ENCODE results near the gene PLEKHA8.
"Not testable (repeated sequence)": the region's sequence is repeated elsewhere in the genome, so short reads cannot be mapped to it uniquely, and the experiment has no call there.

The PLEKHA8 gene

DNA sequence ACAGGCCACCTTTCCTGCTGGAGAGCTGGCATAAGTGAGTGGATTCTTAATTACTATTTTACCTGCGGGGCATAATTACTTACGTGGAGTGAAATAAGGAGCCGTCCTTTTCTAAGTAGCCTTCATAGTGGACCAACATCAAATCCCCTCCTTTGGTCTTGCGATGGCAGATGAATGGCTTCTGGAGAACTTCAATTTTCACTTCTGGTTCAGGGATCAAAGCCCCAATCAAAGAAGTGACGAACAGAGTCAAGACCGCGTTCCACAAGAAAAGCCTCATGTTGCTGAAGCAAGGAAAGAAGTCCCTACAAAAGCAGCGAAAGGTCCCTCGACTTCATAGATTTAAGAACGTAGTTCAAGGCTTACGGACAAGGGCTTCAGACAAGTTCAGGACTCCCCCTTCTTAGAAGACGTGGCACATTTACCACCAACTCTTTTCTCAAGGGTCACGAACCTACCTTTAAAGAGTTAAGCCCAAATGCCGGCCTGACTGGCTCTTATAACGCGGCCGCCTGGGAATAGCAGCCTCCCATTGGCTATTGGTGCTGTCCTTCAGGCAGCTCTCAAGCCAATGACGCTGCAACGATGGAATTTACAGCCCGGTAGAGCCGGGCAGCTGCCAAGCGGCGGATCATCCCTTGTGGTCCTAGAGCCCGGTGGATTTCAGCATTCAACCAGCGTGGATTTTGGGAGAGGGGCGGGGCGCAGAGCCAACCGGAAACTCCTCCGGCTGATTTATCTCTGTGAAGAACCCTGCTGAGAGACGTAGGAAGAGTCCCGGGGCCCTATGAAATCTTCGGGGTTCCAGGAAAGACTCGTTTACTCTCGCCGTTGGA lies 1.8 kb upstream of the PLEKHA8 start, which contains the start of gene FKBP14:
Gene FKBP14 (minus strand): TSS at position 474 of the 836 bp plus-strand sequence. CDS start 194 bp downstream, at position 280.
- DNase-seq, result peak; percentile 99

DNA sequence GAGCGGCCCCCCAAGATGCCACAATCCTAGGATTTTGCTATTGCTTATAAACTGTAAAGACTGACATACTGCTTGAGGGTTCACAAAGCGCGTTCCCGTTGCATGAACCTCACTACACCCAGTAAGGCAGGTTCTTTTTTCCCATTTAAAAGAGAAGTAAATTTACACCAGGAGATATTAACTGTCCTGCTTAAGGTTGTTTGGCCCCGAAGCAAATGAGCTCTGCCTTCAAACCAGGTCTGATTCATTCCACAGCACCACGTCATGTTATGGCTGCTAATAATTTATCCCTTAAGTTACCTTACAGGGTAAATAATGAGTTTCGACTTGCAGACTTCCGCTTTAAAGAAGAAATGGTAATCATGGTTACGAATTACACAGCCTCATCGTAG lies 1.2 kb upstream of the PLEKHA8 start:
- DNase-seq, result no peak

DNA sequence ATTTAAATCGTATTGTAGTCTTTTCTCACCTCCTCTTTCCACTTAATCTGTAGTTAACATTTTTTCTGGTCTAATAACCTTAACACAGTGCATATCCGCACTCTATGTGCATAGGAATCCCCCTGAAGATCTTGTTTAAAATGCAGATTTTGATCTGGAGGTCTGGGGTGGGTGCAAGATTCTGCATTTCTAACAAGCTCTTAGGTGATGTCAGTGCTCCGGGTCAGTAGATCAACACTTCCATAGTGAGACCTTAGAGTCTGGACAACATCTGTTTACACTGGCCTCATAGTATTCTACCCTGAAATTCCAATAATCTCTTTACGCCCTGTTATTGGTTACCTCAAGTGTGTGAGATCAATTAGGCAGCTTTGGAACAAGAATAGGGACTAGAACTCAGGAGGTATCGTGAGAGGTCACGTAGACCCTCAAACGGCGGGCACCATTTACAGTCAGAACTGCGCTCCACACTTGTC lies 434 bp upstream of the PLEKHA8 start:
- no peak for DNase-seq

DNA sequence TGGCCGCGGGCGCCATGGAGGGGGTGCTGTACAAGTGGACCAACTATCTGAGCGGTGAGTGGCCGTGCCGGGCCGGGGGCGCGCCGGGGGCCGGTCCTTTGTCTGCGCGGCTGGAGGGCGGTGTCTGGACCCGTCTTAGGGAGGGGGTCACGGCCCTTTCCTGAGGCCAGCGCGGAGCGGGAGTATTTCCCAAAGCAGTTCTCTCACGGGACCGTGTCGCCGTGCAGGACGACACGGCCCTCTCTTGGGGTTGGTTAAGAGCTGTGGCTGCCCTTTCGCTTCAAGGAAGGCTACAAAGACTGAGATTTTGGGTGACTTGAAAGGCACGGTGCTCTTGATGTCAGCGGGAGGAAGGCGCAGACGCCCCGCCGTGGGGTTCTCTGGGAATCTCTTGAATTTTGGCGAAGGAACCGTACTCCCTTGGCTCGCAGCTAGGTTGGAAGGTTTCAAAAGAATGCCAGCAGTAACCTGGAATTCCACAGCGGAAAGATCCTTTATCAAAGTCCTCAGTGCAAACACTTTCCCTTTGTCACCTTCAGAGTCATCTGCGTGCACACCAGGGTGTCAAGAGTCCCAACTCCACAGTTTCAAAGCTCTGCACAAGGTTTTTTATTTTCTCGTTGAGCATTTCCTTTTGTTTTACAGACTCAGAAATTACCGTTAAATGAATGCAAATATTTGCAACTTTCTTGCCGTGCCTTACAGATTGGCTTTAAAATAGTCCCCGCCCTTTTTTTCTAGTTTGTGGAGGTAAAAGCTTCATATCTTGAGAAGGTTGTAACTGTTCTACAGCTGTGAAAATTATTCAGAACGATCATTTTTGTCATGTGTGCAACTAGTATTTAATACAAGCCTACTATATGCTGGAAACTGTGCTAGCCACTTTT lies 780 bp downstream of the PLEKHA8 start:
- no peak for DNase-seq

DNA sequence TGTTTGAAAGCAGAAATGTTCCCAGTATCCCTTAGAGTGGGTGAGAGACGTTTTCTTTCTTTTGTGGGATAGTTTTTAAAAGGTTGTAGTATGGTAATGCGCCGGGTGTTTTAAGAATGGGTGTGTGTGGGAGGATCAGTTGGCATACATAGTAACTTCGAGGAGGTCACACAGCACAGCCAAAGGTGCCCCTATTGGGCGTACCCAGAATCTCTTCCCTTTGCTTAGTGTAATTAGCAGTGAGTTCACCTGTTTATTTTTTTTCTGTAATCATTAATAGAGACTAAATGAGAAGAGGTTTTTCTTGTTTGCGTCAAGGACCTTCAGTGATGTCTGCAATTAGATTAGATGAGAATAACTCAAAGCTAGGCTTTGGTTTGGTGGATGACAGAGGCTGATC lies 1.5 kb downstream of the PLEKHA8 start:
- DNase-seq, result no peak

DNA sequence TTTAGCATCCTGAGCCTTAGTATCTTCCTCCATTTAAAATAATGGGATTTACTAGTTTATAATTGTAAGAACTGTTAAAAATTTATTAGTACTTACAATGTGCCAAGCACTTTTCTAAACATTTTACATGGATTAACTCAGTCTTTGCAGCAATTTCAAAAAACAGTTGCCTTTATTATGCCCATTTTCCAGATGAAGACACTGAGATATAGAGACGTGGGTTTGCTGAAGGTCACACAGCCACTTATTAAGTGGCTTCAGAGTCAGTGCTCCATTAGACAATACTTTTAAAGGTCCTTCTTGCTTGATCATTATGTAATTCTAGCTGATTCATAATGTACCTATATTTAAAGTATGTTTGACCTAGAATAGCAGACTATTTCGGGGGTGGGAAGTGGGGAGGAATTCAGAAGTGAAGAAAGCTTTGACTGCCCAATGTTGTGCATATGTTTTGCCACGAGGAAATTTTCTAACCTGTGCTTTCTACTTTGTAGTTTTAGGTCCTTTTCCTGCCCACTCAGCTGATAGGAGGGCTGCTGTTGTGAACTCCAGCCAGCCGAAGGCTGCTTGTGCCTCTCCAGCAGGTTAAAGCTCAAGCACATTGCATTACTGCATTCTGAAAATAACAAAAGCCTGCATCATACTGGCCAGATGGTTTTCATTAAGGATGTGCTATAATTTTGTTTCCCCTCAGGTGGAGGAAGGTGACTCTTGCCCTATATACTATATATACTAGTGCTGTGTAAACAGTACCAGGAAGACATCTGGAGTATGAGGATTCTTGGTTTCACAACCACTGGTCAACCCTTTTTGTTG lies 4.3 kb downstream of the PLEKHA8 start:
- DNase-seq, result no peak

DNA sequence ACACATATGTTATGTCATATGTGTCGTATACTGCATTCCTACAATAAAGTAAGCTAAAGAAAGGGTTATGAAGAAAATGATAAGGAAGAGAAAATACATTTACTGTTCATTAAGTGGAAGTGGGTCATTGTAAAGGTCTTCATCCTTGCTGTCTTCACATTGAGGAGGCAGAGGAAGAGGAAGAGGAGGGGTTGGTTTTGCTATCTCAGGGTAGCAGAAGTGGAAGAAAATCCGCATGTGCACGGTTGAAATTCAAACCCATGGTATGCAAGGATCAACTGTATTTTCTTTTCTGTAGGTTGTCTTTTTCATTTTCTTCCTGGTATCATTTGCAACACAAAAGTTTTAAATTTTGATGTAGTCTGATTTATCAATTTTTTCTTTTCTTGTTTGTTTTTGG lies 6.3 kb downstream of the PLEKHA8 start:
- no peak for DNase-seq

DNA sequence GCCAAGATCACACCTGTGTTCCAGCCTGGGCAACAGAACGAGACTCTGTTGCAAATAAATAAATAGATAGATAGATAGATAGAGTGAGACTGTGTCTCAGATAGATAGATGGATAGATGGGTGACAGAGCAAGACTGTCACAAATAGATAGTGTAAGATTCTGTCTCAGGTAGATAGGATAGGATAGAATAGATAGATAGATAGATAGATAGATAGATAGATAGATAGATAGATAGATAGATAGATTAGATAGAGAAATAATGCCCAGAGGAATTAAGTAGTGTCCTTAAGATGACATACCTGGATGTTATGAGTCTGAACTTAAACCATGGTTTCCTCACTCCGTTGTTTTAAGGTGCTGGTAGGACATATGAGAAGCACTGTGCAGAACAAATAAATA lies 8.0 kb downstream of the PLEKHA8 start:
- no peak for DNase-seq

DNA sequence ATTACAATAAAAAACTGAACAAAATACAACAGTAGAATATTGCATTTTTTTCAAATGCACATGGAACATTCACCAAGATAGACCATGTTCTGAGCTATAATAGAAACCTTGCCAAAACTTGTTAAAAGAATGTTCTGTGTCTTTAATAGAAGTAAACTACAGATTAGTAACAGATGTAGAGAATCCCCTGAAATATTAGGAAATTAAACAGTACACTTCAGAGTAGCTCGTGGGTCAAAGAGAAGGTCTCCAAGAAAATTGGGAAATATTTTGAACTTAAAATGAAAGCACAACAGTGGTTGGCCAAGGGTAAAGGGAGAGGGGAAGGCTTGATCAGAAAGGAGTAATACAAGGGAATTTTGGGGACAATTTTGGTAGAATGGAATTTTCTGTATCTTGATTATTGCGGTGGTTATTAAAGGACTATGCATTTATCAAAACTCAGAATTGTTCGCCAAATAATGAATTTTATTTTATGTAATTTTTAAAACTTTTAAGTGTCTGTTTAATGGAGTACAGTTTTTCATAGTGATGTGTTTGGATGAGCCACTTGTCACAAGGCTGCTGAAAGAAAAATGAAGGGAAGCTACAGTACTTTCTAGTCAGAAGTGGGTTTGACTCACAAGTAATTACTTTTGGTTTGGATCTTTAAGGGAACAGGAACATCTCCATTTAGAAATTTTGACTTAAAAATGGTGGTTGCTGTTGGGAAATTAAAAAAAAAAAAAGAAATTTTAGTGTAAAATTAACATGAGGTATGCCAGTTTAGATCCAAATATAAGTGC lies 10.2 kb downstream of the PLEKHA8 start:
- DNase-seq, result no peak

DNA sequence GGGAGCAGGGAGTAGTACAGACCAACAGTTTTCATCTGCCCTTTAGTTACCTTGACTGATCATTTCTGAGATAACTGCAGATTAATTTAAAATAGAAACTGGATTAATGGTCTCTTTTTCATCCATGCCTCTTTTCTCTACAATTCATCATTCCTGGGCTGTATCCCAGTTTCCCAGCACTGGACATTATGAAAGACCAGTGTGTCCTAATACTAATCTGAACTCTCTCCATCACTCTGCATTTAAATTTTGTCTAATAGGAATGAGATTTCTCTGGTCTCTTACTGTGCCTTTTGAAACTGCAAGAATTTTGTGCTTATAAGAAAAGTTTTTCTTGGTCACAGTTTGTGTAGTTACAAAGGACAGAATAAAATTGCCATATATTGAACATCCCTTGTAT lies 12.7 kb downstream of the PLEKHA8 start:
- DNase-seq, result no peak

DNA sequence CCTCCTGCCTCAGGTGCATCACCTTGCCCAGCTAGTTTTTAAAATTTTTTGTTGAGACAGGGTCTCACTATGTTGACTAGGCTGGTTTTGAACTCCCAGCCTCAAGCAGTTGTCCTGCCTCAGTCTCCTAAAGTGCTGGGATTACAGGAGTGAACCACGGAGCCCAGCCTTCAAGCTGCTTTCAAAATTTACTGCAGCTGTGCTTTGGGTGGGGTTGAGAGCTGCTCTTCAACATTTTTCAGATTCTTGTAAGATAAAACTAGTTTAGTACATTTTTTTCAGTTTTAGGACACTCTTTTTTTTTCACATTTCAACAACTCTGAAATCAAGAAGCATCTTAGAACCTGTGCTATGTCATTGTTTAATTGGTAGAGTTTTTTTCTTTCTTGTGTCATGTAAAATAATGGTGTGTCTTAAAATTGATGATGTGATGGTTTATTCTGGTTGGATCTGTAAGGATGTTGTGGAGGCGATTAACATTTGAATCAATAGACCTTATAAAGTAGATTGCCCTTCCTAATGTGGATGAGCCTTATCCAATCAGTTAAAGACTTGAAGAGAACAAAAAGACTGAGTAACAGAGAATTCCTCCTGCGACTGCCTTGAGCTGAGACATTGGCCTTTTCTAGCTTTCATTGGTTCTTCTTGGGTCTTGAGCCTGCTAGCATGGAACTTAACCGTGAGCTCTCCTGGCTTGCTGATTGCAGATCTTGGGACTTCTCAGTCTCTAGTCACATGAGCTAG lies 13.5 kb downstream of the PLEKHA8 start:
- no peak for DNase-seq

DNA sequence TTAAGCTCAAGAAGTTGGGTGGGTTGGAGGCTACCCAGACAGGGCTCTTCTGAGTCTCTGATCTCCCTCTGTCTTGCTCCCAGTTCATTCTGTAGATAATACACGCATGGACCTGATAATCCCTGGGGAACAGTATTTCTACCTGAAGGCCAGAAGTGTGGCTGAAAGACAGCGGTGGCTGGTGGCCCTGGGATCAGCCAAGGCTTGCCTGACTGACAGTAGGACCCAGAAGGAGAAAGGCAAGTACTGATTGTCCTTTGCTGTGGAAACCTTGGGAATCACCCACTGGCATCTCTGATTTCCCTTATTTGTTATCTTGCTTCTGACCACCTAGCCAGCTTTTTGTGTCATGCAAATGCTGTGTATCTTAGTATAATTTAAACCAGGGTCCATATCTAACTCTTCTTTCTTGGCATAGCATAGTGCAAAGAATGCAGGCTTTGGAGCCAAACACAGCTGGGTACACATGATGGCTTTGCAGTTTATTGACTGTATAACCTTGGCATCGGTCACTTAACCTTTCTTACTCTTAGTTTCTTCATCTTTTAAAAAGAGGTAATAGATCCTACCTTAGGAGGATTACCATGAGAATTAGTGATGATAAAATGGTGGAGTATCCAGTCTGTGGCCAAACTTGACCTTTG lies 18.0 kb downstream of the PLEKHA8 start:
- no peak for DNase-seq

DNA sequence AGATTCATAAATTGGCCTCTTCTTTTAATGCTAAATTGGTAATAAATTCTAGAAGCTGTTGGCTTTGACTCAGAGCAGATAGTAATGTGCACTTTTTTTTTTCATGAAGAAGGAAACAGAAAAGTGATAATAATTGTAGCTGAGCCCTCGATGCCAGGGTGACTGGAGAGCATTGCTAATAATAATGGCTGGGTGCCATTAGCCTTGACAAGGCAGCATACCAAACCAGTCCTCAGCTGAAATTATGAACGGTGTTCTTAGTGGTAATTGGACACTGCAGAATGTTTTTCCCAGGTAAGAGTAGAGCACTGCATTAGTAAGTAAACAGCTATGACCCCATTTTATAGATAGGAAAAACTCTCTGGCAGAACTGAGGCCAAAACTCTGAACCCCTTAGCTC lies 18.9 kb downstream of the PLEKHA8 start:
- DNase-seq, result no peak

DNA sequence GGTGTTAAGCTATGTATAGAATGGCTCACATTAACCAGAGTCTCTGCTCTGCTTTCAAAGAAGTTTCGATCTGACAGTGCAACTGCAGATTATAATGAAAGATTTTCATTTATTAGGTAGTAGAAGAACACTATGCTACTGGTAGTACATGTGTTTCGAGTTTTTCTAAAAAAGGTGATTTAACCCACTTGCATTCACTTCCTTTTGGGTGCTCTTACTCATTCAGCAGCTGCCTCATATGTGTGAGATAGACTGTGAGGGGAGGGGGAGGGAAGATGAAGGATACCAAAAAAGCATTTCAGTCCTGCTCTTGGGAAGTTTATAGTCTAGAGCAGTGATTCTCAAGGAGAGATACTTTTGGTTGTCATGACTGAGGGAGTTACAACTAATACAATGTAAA lies 20.4 kb downstream of the PLEKHA8 start:
- DNase-seq, result no peak

DNA sequence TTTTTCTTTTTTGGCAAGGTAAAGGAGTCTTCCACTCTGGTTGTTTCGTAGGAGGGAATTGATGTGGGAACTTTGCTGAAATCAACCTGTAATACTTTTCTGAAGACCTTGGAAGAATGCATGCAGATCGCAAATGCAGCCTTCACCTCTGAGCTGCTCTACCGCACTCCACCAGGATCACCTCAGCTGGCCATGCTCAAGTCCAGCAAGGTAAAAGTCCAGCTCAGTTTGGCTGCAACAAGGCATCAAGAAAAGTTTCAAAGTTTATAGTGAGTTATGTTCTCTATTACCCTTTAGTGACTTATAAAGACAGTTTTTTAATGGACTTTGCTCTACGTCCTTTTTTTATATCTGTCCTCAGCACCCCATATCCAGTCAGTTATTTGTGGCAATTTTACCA lies 21.0 kb downstream of the PLEKHA8 start:
- no peak for DNase-seq

DNA sequence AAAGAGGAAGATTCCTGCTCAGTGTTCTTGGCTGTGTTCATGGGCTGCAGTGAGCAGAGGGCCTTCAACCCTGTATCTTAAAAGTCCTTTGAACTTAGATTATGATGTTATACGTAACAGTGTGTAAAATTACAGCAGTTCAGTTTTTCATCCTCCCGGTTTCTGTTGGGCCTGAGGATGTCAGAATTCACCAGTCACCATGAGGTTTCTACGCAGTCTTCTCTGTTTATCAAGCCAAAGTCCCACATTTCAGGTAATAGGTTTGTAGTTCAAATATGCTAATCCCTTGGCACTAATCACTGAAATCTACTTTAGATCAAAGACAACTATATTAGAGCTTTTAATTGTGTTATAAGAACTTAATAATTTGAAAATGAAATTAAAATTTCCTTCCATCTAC lies 24.9 kb downstream of the PLEKHA8 start:
- no peak for DNase-seq

DNA sequence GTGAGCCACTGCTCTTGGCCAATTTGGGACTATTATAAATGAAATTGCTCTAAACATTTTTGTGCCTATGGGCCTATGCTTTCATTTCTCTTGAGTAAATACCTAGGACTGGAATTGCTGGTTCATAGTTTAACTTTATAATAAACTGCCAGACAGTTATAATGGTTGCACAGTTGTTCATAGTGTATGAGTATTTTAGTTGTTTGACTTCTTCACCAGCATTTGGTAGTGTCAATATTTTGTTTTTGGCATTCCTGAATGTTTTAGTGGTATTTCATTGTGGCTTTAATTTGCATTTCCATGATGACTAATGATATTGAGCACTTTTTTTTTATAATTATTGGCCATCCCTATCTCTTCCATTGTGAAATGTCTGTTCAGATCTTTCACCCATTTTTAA lies 29.5 kb downstream of the PLEKHA8 start:
- no peak for DNase-seq

DNA sequence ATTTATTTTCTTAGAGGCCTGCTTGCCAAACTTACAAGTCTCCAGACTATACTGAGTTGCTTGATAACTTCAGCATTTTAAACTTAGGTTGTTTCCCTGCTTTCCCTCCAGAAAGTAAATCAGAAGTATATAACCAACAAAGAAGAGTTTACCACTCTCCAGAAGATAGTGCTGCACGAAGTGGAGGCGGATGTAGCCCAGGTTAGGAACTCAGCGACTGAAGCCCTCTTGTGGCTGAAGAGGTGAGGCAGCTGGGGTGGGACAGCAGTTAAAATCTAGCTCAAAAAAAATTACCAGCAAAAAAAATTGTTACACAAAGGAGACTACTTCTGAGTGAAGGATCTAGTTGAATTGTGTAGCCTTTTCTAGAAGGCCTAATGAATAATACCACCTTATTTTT lies 33.6 kb downstream of the PLEKHA8 start:
- DNase-seq, result not testable (repeated sequence)

DNA sequence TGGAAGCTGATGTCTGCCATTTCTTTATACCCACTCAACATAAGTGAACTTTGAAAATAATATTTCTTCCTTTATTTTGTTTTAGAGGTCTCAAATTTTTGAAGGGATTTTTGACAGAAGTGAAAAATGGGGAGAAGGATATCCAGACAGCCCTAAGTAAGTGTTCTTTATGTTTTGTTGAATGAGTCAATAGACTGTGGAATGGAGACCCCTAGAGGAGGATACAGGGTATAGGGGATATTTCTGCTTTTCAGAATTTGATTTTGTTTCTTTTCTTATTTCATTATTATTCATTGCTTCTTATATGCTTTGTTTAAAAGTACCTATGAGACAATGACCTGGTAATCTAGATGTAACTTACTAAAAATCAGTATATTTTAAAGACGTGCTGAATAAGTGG lies 34.4 kb downstream of the PLEKHA8 start:
- DNase-seq, result no peak

DNA sequence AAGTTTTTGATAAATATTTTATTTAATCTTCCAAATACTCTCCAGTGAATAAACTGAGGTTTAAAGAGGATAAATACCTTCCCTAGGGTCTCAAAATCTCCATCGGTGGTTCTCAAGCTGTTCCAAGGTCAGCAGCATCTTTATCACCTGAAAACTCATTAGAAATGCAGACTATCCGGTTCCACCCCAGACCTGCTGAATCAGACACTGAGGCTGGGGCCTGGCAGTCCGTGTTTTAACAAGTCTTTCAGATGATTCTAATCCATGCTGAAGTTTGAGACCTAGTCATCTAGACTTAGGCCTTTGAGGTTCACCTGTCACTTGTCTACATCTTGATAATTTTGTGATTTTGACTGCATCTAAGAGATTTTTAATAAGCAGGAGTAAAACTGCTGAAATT lies 37.5 kb downstream of the PLEKHA8 start:
- no peak for DNase-seq

DNA sequence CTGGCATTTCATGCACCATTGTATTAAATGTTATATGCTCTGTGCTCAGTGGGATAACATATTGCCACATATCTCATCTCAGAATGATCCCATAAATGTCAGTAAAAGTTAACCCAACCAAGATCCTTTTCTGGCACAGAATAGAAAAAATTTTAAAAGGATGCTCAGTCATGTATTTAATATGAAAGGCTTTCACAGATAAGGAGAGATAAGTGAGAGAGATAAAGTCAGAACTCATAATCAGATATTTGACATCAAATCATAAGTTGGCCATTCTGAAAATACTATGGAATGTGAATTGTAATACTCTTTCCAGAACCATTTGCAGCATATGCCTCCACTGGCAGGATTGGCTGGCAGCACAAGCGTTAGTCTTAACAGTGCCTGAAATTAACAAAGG lies 38.5 kb downstream of the PLEKHA8 start:
- no peak for DNase-seq

Data from NCI-H2081 treated with DMSO at 0.1 percent for 48 hours (cell line).